Adipose tissue (tissue), 3 donors: ENCODE data around the gene TEX44. TPM values are rescaled to one million over a fixed set of nuclear protein-coding genes. Genes with fewer than 3 reads are reported as not detected.
"Not testable (repeated sequence)": the region's sequence is repeated elsewhere in the genome, so short reads cannot be mapped to it uniquely, and the experiment has no call there.

Source experiments
- H3K27ac ChIP-seq: one replicate; pipeline ENCODE4 v1.5.1; 2013; ENCODE audit warnings: low read depth, low read length
- WGBS, 3 donors: extraction: QIAGEN DNeasy Blood & Tissue Kit; methylation state at CpG; one replicate each; pipeline ENCODE4 v1.1.7; 2013; 5-methylcytosine and 5-hydroxymethylcytosine counted together
- polyA plus RNA-seq, 3 donors: library from polyadenylated mRNA; stranded (reverse); fragments of 200-250 nt; gene quantifications; one replicate each; pipeline ENCODE4 v1.2.3, GENCODE V29; 2013
- donor health status: healthy with polysubstance abuse.
- donor health status: Bipolar disorder and iron deficiency.
- donor health status: healthy.

The TEX44 gene
- polyA plus RNA-seq, 3 donors = not detected

DNA sequence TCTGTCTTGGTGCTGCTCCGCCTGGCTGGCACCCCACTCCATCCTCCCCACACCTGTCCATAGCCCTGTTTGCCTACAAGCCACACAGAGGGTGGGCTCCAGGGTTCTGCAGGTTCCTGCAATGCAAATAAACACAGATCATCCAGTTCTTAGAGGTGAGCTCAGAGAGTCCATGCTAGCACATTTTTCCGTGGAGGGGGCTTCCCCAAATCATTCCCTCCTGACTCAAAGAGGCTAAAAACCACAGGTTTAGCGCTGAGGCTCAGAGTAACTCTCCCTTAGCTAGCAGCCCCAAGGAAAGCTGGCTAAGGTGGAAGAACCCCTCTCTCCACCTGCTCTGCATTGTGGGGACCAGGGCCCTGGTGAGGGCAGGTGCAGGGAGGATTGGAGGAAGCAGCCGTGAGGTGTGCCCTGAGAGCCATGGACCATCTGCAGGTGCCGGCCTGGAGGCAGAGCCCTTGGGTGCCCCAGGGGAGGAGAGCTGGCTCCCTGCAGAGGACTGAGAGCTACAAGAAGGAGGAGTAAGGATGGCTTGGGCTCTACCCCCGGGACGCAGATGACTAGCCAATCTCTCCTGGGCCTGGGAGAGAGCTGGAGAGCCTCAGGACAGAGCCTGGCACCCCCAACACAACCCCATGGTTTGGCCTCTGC lies 23.8 kb upstream of the TEX44 start:
- 84 to 92% (median 85%) methylated on average over 7 of the region's 7 CpGs for WGBS, 3 donors
- no peak overlapping the region for H3K27ac ChIP-seq

DNA sequence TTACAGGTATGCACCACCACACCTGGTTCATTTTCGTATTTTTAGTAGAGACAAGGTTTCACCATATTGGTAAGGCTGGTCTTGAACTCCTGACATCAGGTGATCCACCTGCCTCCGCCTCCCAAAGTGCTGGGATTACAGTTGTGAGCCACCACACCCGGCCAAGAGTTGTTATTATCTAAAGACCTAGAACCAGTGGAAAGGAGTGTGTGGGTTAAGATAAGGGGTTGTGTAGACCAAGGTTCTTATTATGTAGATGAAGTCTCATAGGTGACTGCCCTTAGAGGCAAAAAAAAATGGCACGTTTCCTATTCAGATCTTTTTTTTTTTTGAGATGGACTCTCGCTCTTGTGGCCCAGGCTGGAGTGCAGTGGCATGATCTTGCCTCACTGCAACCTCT lies 21.7 kb upstream of the TEX44 start:
- not testable (repeated sequence) for H3K27ac ChIP-seq
- WGBS, 3 donors = 76 to 91% (median 88%) methylated on average over 5 of the region's 5 CpGs

DNA sequence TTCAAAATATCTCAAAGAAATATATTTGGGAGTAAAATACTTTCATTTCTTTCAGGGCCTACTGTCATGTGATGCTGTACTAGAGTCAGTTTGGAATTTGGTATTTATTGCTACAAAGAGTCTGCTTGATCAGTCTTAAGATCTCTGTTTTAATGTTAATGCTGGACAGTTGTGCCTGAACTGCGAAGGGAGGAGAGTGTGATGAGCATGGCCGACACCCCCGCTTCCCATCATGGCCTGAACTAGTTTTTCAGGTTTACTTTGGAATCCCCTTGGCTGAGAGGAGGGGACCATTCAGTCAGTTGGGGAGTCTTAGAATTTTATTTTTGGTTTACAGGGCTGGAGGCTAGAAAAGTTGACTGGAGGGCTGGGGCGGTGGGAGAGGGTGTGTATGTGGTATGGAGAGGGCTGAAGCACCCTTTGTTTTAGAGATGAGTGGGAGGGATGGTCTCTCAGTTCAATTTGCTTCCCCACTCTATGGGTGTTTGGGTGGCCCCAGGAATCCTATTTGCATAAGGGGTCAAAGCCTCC lies 20.9 kb upstream of the TEX44 start:
- WGBS, 3 donors = 82 to 87% (median 82%) methylated on average over 4 of the region's 4 CpGs
- H3K27ac ChIP-seq = no peak overlapping the region

DNA sequence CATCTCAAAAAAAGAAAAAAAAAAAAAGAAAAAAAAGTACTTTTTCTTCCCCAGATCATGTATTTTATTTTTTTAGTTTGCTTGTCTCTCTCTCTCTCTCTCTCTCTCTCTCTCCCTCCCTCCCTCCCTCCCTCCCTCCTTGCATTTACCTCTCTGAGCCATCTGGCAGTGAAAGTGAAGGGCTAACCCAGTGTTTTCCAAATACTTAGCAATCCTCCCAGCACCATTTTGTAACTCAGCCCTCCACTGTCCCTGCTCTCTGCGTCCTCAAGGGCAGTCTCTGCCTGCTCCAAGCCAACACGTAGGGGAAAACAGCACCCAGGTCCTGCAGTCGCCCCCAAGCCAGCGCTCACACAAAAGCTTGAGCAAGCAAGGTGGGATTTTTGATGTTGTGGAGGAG lies 19.6 kb upstream of the TEX44 start:
- no peak overlapping the region for H3K27ac ChIP-seq
- 60 to 70% (median 70%) methylated on average over 4 of the region's 4 CpGs for WGBS, 3 donors

DNA sequence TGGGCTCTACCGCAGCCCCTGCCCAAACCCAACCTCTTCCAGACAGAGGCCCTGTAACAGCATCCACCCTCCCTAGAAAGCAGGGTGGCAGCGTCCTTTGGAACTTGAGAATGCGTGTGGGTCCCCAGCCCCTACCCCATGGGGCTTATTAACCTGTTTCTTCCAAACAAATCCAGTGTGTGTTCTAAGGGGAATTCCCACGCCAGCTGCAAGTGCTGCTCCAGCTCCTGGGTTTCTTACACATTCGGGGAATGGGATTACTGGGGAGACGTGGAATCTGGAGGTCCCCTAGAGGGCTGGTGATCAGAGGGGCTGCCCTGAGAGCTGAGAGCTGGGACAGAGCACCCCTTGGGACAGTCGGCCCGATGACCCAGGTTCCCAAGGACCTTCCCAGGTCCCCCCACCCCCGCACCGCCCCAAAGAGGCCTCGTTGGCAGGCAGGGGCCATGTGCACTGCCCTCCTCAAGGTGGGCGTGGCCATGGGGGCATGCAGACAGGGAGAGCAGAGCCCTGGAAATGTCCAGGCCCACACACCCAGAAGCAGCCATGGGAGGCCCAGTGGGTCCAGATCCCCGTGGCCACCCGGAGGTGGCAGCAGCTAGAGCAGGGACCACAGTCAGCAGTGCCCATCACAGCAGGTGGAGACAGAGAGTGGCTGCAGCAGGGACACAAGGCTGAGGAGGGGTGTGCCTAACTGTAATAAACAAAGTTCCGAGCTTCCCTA lies 18.8 kb upstream of the TEX44 start:
- WGBS, 3 donors = 75 to 88% (median 88%) methylated on average over 15 of the region's 15 CpGs
- no peak overlapping the region for H3K27ac ChIP-seq

DNA sequence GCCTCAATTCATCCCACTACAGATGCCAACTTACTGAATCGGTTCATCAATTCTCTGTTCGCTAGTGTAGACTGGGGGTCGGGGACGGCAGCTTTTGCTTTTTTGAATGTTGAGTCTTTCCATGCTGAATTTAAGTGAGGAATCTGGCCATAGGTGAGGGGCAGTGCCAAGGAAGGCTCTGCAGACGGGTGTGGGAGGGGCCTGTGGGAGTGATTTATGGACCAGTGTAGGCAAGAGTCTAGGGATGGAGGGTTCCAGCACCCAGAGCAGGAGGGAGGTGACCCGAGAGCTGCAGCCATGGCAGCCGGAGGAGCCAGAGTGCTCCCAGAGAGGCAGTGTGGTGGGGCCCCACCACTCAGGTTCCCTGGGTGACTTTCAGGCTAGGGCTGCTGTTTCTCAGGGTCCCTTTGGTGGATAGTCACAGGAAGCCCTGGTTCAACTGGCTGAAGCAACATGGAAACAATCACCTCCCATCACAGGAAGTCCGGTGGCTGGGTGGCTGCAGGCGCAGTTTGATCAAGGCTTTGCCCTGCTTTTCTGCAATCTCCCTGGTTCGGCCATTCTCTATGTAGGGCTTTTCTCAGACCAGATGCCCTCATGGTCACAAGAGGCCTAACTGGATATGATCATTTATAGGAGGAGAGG lies 16.9 kb upstream of the TEX44 start:
- 80 to 92% (median 85%) methylated on average over 10 of the region's 10 CpGs for WGBS, 3 donors
- no peak overlapping the region for H3K27ac ChIP-seq

DNA sequence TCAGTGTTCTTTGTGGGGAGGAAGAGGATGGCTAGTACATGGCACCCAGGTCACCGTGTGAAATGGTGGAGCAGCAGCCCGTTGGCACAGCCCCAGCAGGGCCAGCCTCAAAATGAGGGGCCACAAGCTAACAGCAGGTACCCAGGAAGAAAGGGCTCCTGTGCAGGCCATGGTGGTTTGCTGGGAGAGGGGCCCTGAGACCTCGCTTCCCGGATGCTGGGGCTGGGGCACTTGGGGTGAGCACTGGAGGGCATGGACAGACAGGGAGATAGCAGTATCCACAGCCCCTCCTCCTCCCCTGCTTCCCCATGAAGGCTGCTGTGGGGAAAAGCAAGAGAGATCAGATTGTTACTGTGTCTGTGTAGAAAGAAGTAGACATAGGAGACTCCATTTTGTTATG lies 16.2 kb upstream of the TEX44 start:
- 82 to 100% (median 92%) methylated on average over 4 of the region's 4 CpGs for WGBS, 3 donors
- H3K27ac ChIP-seq = no peak overlapping the region

DNA sequence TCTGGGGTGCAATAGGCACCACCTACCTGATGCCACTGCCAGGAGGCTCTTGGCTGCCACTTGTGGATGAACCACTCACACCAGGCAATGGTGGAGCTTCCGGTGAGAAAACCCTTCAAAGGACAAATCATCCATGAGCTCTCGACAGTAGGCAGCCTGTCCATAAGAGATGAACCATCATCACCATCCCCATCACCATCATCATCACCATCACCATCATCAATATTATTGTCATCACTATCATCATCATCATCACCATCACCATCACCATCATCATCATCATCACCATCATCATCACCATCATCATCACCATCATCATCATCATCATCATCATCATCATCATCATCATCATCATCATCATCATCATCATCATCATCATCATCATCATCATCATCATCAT lies 14.0 kb upstream of the TEX44 start:
- not testable (repeated sequence) for H3K27ac ChIP-seq
- WGBS, 3 donors = 97 to 100% (median 98%) methylated on average over 2 of the region's 2 CpGs

DNA sequence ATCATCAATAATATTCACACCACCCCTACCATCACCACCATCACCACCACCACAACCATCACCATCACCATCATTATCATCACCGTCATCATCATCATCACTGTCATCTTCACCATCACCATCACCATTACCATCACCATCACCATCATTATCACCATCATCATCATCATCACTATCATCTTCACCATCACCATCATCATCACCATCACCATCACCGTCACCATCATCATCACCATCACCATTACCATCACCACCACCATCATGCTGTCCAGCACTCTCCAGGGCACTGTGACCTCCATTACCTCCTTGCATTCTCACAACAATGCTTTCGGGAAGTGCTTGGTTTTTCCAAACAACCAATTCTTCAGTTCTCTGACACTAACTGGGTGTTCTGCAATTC lies 13.1 kb upstream of the TEX44 start:
- 91 to 97% (median 92%) methylated on average over 3 of the region's 3 CpGs for WGBS, 3 donors
- no peak overlapping the region for H3K27ac ChIP-seq

DNA sequence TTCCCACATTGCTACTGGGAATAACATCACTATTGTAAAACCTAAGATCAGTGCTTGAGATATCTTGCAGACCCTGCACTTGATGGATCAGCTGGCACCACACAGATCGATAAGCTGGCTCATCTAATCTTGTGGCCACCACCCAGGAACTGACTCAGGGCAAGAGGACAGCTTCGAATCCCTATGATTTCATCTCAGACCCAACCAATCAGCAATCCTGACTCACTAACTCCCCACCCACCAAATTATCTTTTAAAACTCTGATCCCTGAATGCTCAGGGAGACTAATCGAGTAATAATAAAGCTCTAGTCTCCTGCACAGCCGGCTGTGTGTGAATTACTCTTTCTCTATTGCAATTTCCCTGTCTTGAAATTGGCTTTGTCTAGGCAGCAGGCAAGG lies 11.3 kb upstream of the TEX44 start:
- WGBS, 3 donors = 67 to 80% (median 73%) methylated on average over 4 of the region's 4 CpGs
- H3K27ac ChIP-seq = no peak overlapping the region

DNA sequence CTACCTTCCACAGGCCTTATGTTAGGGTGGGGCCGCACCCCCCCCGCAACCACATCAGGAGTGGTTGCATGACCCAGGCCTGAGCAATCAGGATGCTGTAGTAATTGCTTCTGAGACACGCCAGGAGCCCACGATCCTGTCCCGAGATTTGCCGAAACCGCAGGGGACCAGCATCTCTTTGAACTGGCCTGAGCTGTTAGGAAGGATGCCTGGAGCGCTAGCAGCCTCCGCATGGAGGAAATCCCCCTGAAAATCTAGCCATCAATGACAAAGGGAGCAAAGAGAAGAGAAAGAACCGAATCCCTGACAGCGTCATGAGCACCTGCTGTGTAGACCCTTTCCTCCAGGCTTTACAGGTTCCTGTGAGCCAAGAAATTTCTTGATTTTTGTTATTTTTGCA lies 8.7 kb upstream of the TEX44 start:
- WGBS, 3 donors = 58 to 68% (median 61%) methylated on average over 11 of the region's 11 CpGs

DNA sequence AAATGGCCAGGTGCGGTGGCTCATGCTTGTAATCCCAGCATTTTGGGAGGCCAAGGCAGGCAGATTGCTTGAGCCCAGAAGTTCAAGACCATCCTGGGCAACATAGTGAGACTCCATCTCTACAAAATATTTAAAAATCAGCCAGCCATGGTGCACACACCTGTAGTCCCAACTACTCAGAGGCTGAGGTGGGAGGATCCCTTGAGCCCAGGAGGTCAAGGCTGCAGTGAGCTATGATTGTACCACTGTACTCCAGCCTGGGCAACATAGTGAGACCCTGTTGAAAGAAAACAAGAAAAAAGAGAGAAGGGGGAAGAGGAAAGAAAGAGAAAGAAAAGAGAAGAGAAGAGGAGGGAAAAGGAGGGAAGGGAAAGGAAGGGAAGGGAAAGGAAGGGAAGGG lies 4.9 kb upstream of the TEX44 start:
- H3K27ac ChIP-seq = not testable (repeated sequence)
- 88 to 96% (median 96%) methylated on average over 1 of the region's 1 CpG for WGBS, 3 donors

More for the DNA sequence above, 8.7 kb upstream of the TEX44 start:
- no peak overlapping the region for H3K27ac ChIP-seq

DNA sequence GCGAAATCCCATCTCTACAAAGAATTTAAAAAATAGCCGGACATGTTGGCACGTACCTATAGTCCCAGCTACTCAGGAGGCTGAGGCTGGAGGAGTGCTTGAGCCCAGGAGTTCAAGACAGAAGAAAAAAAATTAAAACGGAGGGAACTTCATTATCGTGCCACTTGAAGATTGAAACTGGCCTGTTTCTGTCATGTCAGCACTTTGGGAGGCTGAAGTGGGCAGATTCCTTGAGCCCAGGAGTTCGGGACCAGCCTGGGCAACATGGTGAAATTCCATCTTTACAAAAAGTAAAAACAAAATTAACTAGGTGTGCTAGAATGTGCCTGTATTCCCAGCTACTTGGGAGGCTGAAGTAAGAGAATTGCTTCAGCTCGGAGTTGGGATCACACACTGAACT lies 3.0 kb upstream of the TEX44 start:
- 87 to 92% (median 88%) methylated on average over 7 of the region's 7 CpGs for WGBS, 3 donors
- H3K27ac ChIP-seq = no peak overlapping the region

DNA sequence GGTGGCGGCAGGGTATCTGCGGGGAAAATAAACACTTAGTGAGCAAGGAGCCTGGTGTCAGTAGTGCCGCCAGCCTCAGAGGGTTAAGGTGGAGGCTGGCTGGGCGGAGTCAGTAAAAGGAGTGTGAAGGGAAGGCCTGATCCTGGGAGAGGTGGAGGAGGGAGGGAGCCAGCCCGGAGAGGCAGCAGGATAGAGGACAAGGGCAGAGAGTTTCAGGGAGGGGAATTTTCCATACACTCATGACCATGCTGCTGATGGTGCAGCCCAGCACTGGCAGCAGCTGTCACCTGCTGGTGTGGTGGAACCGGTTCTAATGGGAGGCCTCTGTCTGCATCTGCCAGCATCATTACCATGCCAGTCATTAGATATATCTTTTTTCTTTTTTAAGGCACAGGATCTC lies 2.0 kb upstream of the TEX44 start:
- H3K27ac ChIP-seq = no peak overlapping the region
- 56 to 79% (median 68%) methylated on average over 6 of the region's 6 CpGs for WGBS, 3 donors

DNA sequence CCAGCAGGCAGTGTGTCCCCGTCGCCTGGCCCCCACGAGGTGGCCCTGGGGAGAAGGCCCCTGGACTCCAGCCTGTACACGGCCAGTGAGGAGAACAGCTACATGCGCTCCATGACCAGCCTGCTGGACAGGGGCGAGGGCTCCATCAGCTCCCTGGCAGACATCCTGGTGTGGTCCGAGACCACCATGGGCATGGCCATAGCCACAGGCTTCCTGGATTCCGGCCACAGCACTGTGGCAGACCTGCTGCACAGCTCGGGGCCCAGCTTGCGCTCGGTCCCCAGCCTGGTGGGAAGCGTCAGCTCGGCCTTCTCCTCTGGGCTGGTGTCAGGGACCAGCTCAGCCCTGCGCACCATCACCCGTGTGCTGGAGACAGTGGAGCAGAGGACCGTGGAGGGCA lies 1.0 kb downstream of the TEX44 start:
- H3K27ac ChIP-seq = no peak overlapping the region
- WGBS, 3 donors = 92 to 95% (median 93%) methylated on average over 16 of the region's 16 CpGs

DNA sequence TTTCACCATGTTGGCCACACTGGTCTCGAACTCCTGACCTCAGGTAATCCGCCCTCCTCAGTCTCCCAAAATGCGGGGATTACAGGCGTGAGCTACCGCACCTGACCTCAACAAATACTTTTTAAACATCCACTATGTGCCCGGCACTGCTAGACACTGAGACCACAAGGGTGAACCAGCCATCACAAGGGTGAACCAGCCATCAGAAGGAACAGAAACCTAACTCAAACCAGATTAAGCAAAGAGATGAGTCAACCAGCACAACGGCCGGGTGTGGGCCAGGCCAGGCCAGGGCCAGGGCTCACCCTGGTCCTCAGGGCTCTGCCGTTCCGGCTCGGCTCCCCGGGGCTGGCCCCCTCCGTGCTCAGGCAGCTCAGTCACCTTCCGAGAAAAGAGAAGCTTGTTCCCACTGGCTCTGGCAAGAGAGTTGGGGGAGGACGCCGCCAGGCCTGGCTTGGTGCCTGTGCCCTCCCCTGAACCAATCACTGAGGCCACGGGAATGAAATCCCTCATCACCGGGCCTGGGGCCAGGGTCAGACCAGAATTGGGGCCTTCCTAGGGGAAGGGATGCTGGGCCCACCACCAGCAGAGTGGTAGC lies 4.4 kb downstream of the TEX44 start:
- WGBS, 3 donors = 66 to 69% (median 69%) methylated on average over 18 of the region's 18 CpGs
- no peak overlapping the region for H3K27ac ChIP-seq

DNA sequence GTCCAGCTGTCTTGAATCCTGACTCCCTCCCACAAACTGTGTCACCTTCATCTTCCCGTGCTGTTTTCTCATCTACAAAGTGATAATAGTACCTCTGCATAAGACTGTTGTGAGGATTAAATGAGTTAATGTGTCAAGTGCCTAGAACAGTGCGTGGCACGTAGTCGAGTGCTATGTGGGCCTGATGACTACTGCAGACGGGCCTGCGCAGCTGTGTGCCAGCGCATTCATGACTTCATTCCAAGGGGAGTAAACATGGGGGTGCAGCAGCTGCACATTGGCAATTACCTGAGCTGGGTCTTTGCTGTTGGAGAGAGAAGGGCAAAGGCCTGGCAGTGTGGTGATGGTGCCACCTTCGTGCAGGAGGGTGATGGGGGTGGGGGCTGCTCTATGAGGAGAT lies 5.0 kb downstream of the TEX44 start:
- H3K27ac ChIP-seq = no peak overlapping the region
- WGBS, 3 donors = 84 to 88% (median 87%) methylated on average over 8 of the region's 8 CpGs

DNA sequence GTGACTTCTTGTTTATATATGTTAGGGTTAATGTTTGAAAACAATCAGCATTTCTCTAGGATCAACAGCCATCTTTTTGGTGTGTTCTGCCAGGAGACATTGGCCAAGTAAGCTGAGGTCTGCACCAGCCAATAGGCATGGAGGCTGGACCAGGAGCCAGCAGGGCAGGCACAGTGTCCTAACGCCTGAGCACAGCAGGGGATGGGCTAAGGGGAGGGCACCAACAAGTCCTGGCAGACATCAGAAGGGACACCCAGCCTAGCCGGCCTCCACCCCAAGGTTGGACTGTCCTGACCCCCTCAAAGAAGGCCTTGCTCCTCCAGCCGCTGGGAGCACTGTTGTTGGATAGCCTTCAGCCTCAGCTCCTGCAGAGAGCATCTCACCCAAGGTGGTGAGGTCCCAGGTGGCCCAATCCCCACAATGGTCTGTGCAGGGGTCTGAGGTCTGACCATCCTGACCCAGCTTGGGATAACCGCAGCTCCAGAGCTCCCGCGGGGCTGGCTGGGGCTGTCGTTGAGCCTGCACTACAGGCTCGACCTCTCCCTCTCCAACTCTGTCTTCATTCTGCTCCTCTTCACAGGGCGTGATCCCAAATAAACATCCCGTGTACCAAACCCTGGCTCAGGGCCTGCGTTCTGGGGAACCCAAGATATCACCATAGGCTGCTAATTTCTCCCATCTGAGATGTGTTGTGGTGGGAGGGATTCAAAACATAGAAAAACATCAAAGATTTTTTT lies 8.1 kb downstream of the TEX44 start:
- no peak overlapping the region for H3K27ac ChIP-seq
- 65 to 76% (median 72%) methylated on average over 11 of the region's 11 CpGs for WGBS, 3 donors
